H4 (cell line): Measurements from ENCODE around the gene ITGA5. TPM values are rescaled to one million over a fixed set of nuclear protein-coding genes. Genes with fewer than 3 reads are reported as not detected.

ENCODE experiments used
- DNase-seq: peaks from one replicate; pipeline ENCODE4 v3.0.0-alpha.2; 2015; ENCODE audit warnings: low spot score
- total RNA-seq: library from RNA; depleted of rRNA; stranded (reverse); fragments of >200 nt; shearing (Covaris generic); gene quantifications from 2 replicates; pipeline ENCODE4 v1.2.3, GENCODE V29; 2014; rRNA removed

The ITGA5 gene
- total RNA-seq, 1 experiment from 2014 or later, result 89.4 TPM

- DNase-seq, result no peak
Measured at GRCh38 chr12:54352891-54353874, 65.9 kb downstream of the ITGA5 start.

GRCh38 chr12:54352022-54352531, 67.0 kb downstream of the ITGA5 start:
- no peak for DNase-seq

- no peak for DNase-seq
Measured at GRCh38 chr12:54351341-54351740, 67.7 kb downstream of the ITGA5 start.

- DNase-seq, result no peak
Measured at GRCh38 chr12:54350743-54351142, 68.3 kb downstream of the ITGA5 start.

GRCh38 chr12:54349679-54350078, 69.4 kb downstream of the ITGA5 start:
- DNase-seq, result no peak

- no peak for DNase-seq
Measured at GRCh38 chr12:54349036-54349435, 70.0 kb downstream of the ITGA5 start.

Other genes with a start within 250 kb of the ITGA5 start
- 28.1 and 33.8 TPM in 2 replicates for gene SMUG1, start 230.3 kb downstream of the ITGA5 start, total RNA-seq
- 32.1 and 45.4 TPM in 2 replicates for gene CBX5, start 139.1 kb downstream of the ITGA5 start, total RNA-seq
- gene HNRNPA1, start 138.5 kb downstream of the ITGA5 start, total RNA-seq, result 443 and 634 TPM in 2 replicates
- gene NFE2, start 118.3 kb downstream of the ITGA5 start, total RNA-seq, result 0.89 and 1.2 TPM in 2 replicates
- gene COPZ1, start 94.1 kb downstream of the ITGA5 start, total RNA-seq, result 155 and 212 TPM in 2 replicates
- gene GPR84, start 54.8 kb downstream of the ITGA5 start, total RNA-seq, result not detected in 2 replicates
- 2.3 and 5.3 TPM in 2 replicates for gene ZNF385A, start 34.5 kb downstream of the ITGA5 start, total RNA-seq
- gene GTSF1, start 54.3 kb upstream of the ITGA5 start, total RNA-seq, result not detected in 2 replicates
- gene NCKAP1L, start 78.5 kb upstream of the ITGA5 start, total RNA-seq, result under 0.01 TPM in 1 of 2 replicates, not detected in the other
- 0.10 and 0.43 TPM in 2 replicates for gene PDE1B, start 130.3 kb upstream of the ITGA5 start, total RNA-seq
- 0.21 TPM in 1 of 2 replicates, not detected in the other for gene PPP1R1A, start 169.4 kb upstream of the ITGA5 start, total RNA-seq
- not detected in 2 replicates for gene LACRT, start 215.6 kb upstream of the ITGA5 start, total RNA-seq
- gene DCD, start 229.1 kb upstream of the ITGA5 start, total RNA-seq, result not detected in 2 replicates